Progenitor cell of endocrine pancreas (in vitro differentiated cells): ENCODE measurements around the gene OR10H2. TPM values are rescaled to one million over a fixed set of nuclear protein-coding genes. Genes with fewer than 3 reads are reported as not detected.

Experiments used
- DNase-seq: peaks from one replicate; pipeline ENCODE4 v3.0.0; 2021; ENCODE audit warnings: low spot score; ENCODE audit not compliant: unreplicated experiment
- H3K27ac Mint-ChIP-seq: 2 replicates; pipeline ENCODE4 v1.8.0; 2021; ENCODE audit warnings: mild to moderate bottlenecking, moderate library complexity, mixed read lengths
- H3K27me3 Mint-ChIP-seq: 2 replicates; pipeline ENCODE4 v1.8.0; 2021; ENCODE audit warnings: mixed read lengths
- H3K36me3 Mint-ChIP-seq: 2 replicates; pipeline ENCODE4 v1.8.0; 2022; ENCODE audit warnings: mixed read lengths; ENCODE audit not compliant: insufficient read depth
- H3K4me1 Mint-ChIP-seq: 2 replicates; pipeline ENCODE4 v1.8.0; 2021; ENCODE audit warnings: low read depth, mixed read lengths
- H3K4me3 Mint-ChIP-seq: 2 replicates; pipeline ENCODE4 v1.8.0; 2021; ENCODE audit warnings: low read depth, mild to moderate bottlenecking, moderate library complexity, mixed read lengths
- H3K9me3 Mint-ChIP-seq: 2 replicates; pipeline ENCODE4 v1.8.0; 2021; ENCODE audit warnings: low read depth, mixed read lengths
- CTCF ChIP-seq: fragments of 200-600 bp; sonication (generic); IDR thresholded peaks from one replicate; pipeline ENCODE4 v1.5.0; 2021; ENCODE audit warnings: antibody characterized with exemption, mild to moderate bottlenecking; ENCODE audit not compliant: unreplicated experiment
- total RNA-seq: library from RNA; stranded (reverse); gene quantifications from 2 replicates; pipeline ENCODE4 v1.2.1, GENCODE V29; 2021

OR10H2 gene
- total RNA-seq, 1 donor from 2014 or later: not detected

- no peak for TF ChIP-seq CTCF
- H3K36me3 Mint-ChIP-seq: peaks cover 4% of the 10 kb centered on the region
- H3K9me3 Mint-ChIP-seq: peaks cover 81% of the 10 kb centered on the region
These were observed 43.0 kb upstream of the OR10H2 start for GRCh38 chr19:15684828-15685227.

GRCh38 chr19:15696654-15697194 is 31.1 kb upstream of the OR10H2 start:
- no peak for DNase-seq
- Mint-ChIP-seq H3K4me3 (no peak overlapping the region), H3K9me3 (peaks cover 39% of the 10 kb centered on the region), H3K4me1 (no peaks in the 10 kb centered on the region), H3K27me3 (no peaks in the 10 kb centered on the region), H3K36me3 (peaks cover 2% of the 10 kb centered on the region), H3K27ac (no peak overlapping the region)
- TF ChIP-seq CTCF: no peak

More at GRCh38 chr19:15684828-15685227, 43.0 kb upstream of the OR10H2 start:
- Mint-ChIP-seq H3K4me3 (no peak overlapping the region), H3K27ac (no peak overlapping the region), H3K4me1 (no peaks in the 10 kb centered on the region), H3K27me3 (no peaks in the 10 kb centered on the region)
- no peak for DNase-seq

- DNase-seq: no peak
- no peak overlapping the region for H3K27ac Mint-ChIP-seq
- peaks cover 2% of the 10 kb centered on the region for H3K36me3 Mint-ChIP-seq
- H3K9me3 Mint-ChIP-seq: peaks cover 44% of the 10 kb centered on the region
- no peak overlapping the region for H3K4me3 Mint-ChIP-seq
- H3K4me1 Mint-ChIP-seq: no peaks in the 10 kb centered on the region
- no peaks in the 10 kb centered on the region for H3K27me3 Mint-ChIP-seq
- no peak for TF ChIP-seq CTCF
These were observed 25.9 kb upstream of the OR10H2 start for GRCh38 chr19:15701757-15702533.

GRCh38 chr19:15702534-15702930 is 25.3 kb upstream of the OR10H2 start:
- H3K4me3 Mint-ChIP-seq: no peak overlapping the region

GRCh38 chr19:15714638-15715037 is 13.2 kb upstream of the OR10H2 start:
- Mint-ChIP-seq H3K27me3 (no peaks in the 10 kb centered on the region), H3K4me3 (no peak overlapping the region), H3K36me3 (peaks cover 2% of the 10 kb centered on the region), H3K27ac (no peak overlapping the region), H3K4me1 (no peaks in the 10 kb centered on the region), H3K9me3 (peaks cover 60% of the 10 kb centered on the region)
- TF ChIP-seq CTCF: no peak
- no peak for DNase-seq

More at GRCh38 chr19:15702534-15702930, 25.3 kb upstream of the OR10H2 start:
- Mint-ChIP-seq H3K9me3 (peaks cover 40% of the 10 kb centered on the region), H3K4me1 (no peaks in the 10 kb centered on the region), H3K36me3 (peaks cover 2% of the 10 kb centered on the region), H3K27ac (no peak overlapping the region), H3K27me3 (no peaks in the 10 kb centered on the region)
- TF ChIP-seq CTCF: no peak
- DNase-seq: no peak
